Measurements from ENCODE around the gene FBN1.

FBN1 gene

GRCh38 chr15:48580736-48581135 is 64.8 kb downstream of the FBN1 start:
- no peak for DNase-seq (ENCODE audit: low read depth)

GRCh38 chr15:48579945-48580671 is 65.4 kb downstream of the FBN1 start:
- DNase-seq (ENCODE audit: low read depth): no peak

- DNase-seq (ENCODE audit: low read depth): no peak
Observed at GRCh38 chr15:48578965-48579364, 66.5 kb downstream of the FBN1 start.

GRCh38 chr15:48577469-48577868 is 68.0 kb downstream of the FBN1 start:
- DNase-seq (ENCODE audit: low read depth): no peak

- no peak for DNase-seq (ENCODE audit: low read depth)
Observed at GRCh38 chr15:48574187-48574586, 71.3 kb downstream of the FBN1 start.

- no peak for DNase-seq (ENCODE audit: low read depth)
Observed at GRCh38 chr15:48573780-48574179, 71.7 kb downstream of the FBN1 start.

GRCh38 chr15:48572823-48573222 is 72.7 kb downstream of the FBN1 start:
- no peak for DNase-seq (ENCODE audit: low read depth)

- no peak for DNase-seq (ENCODE audit: low read depth)
Observed at GRCh38 chr15:48571510-48571909, 74.0 kb downstream of the FBN1 start.

GRCh38 chr15:48570822-48571221 is 74.7 kb downstream of the FBN1 start:
- DNase-seq (ENCODE audit: low read depth): no peak

- no peak for DNase-seq (ENCODE audit: low read depth)
Observed at GRCh38 chr15:48569591-48570302, 75.8 kb downstream of the FBN1 start.

GRCh38 chr15:48566668-48567067 is 78.8 kb downstream of the FBN1 start:
- peak; percentile 62 for DNase-seq (ENCODE audit: low read depth)

GRCh38 chr15:48565560-48566482 is 79.7 kb downstream of the FBN1 start:
- DNase-seq (ENCODE audit: low read depth): peak; percentile 96

GRCh38 chr15:48564690-48565089 is 80.8 kb downstream of the FBN1 start:
- DNase-seq (ENCODE audit: low read depth): no peak

GRCh38 chr15:48563934-48564333 is 81.6 kb downstream of the FBN1 start:
- no peak for DNase-seq (ENCODE audit: low read depth)

GRCh38 chr15:48560321-48561051 is 85.0 kb downstream of the FBN1 start:
- DNase-seq (ENCODE audit: low read depth): peak; percentile 73

GRCh38 chr15:48559285-48559684 is 86.2 kb downstream of the FBN1 start:
- DNase-seq (ENCODE audit: low read depth): peak; percentile 76

GRCh38 chr15:48558226-48558625 is 87.3 kb downstream of the FBN1 start:
- no peak for DNase-seq (ENCODE audit: low read depth)

- DNase-seq (ENCODE audit: low read depth): no peak
Observed at GRCh38 chr15:48557335-48557734, 88.2 kb downstream of the FBN1 start.

- no peak for DNase-seq (ENCODE audit: low read depth)
Observed at GRCh38 chr15:48556159-48556897, 89.2 kb downstream of the FBN1 start.

GRCh38 chr15:48555241-48555881 is 90.1 kb downstream of the FBN1 start:
- DNase-seq (ENCODE audit: low read depth): no peak

- DNase-seq (ENCODE audit: low read depth): no peak
Observed at GRCh38 chr15:48554112-48554511, 91.4 kb downstream of the FBN1 start.
